ENCODE results near the gene TP63. TPM values are rescaled to one million over a fixed set of nuclear protein-coding genes. Genes with fewer than 3 reads are reported as not detected.

TP63 gene
- total RNA-seq, 1 donor from 2014 or later = 25.9 TPM

- Mint-ChIP-seq H3K4me3 (no peak overlapping the region), H3K27ac (no peak overlapping the region)
Observed at GRCh38 chr3:189868061-189868460, 236.9 kb downstream of the TP63 start.

DNA sequence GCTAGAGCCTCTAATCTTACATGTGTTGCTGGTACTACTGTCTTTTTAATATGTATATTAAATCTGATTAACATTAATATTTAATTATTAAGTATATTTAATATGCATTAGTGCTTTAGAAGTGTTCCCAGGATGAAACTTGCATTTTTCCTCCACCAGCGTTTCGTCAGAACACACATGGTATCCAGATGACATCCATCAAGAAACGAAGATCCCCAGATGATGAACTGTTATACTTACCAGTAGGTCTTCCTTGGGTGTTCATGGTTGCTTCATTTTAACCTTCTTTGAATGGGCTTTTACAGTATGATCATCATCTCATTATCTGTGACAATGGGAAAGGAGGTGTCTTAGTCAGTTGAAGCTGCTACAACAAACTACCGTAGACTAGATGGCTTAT, 238.0 kb downstream of the TP63 start:
- no peak for TF ChIP-seq CTCF (IDR thresholded peaks at IDR 0.05; ENCODE audit: unreplicated experiment)
- peaks cover 10% of the 10 kb centered on the region for H3K9me3 Mint-ChIP-seq

More at GRCh38 chr3:189868061-189868460, 236.9 kb downstream of the TP63 start:
- no peak for TF ChIP-seq CTCF (IDR thresholded peaks at IDR 0.05; ENCODE audit: unreplicated experiment)
- Mint-ChIP-seq H3K27me3 (ENCODE audit: low read depth) (no peaks in the 10 kb centered on the region), H3K9me3 (peaks cover 9% of the 10 kb centered on the region), H3K4me1 (no peaks in the 10 kb centered on the region), H3K36me3 (peaks cover 21% of the 10 kb centered on the region)
- DNase-seq (ENCODE audit: low spot score in 2 of 2, unreplicated experiment in 2 of 2) = no peak

DNA sequence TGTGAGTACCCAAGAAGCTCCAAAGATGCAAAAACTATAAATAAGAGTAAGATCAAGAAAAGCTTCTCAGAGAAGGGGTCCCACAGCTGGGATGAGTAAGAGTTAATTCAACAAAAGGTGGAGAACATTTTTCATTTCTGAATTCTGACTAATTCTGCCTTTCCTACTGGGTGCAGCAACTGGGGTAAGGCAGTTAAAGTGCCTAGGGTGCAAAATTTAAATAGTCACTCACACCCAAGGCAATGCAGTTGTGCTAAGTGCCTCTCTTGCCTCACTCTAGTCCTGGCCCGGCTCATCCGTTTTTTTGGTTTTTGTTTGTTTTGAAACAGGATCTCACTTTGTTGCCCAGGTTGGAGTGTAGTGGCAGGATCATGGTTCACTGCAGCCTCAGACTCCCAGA, 240.2 kb downstream of the TP63 start:
- H3K27me3 Mint-ChIP-seq (ENCODE audit: low read depth) = no peaks in the 10 kb centered on the region
- H3K27ac Mint-ChIP-seq = no peak overlapping the region
- no peak for TF ChIP-seq CTCF (IDR thresholded peaks at IDR 0.05; ENCODE audit: unreplicated experiment)
- no peaks in the 10 kb centered on the region for H3K4me1 Mint-ChIP-seq
- peaks cover 24% of the 10 kb centered on the region for H3K36me3 Mint-ChIP-seq
- H3K9me3 Mint-ChIP-seq = peaks cover 10% of the 10 kb centered on the region
- no peak overlapping the region for H3K4me3 Mint-ChIP-seq
- DNase-seq (ENCODE audit: low spot score in 2 of 2, unreplicated experiment in 2 of 2) = no peak

More for the DNA sequence above, 238.0 kb downstream of the TP63 start:
- Mint-ChIP-seq H3K27ac (no peak overlapping the region), H3K27me3 (ENCODE audit: low read depth) (no peaks in the 10 kb centered on the region), H3K36me3 (peaks cover 22% of the 10 kb centered on the region), H3K4me1 (no peaks in the 10 kb centered on the region), H3K4me3 (no peak overlapping the region)
- DNase-seq (ENCODE audit: low spot score in 2 of 2, unreplicated experiment in 2 of 2) = no peak

DNA sequence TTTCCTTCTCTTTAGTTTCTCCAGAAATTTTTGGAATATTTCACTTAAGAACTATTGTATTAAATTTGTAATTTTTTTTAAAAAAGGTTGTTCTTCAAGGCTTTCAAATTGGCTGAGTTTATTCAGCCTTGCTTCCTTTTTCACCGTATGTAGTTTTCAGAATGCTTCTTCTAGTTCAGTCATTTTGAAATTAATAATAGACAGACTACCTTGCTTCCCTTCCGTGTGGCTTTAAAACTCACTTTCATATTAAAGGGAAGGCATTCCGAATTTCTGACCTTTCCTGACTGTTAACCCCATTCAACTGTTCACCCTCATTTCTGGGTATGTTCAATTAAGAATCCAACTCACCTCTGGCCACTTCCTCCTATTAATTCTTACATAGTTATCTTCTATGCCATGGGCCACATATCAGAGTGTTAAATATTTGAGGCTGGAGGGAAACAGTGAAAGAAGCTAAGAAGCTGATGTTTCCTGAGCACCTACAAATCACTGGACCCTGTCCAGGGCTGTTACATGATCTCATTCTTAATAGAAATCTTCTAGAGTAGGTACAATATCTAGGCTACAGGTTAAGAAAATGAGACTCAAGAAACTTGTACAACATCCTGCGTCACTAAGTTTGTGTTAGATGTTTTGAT, 252.0 kb downstream of the TP63 start:
- peaks cover 11% of the 10 kb centered on the region for H3K4me1 Mint-ChIP-seq
- peaks cover 4% of the 10 kb centered on the region for H3K36me3 Mint-ChIP-seq
- no peaks in the 10 kb centered on the region for H3K27me3 Mint-ChIP-seq (ENCODE audit: low read depth)
- H3K27ac Mint-ChIP-seq = no peak overlapping the region
- no peaks in the 10 kb centered on the region for H3K9me3 Mint-ChIP-seq
- TF ChIP-seq CTCF (IDR thresholded peaks at IDR 0.05; ENCODE audit: unreplicated experiment) = no peak
- H3K4me3 Mint-ChIP-seq = no peak overlapping the region
- no peak for DNase-seq (ENCODE audit: low spot score in 2 of 2, unreplicated experiment in 2 of 2)

DNA sequence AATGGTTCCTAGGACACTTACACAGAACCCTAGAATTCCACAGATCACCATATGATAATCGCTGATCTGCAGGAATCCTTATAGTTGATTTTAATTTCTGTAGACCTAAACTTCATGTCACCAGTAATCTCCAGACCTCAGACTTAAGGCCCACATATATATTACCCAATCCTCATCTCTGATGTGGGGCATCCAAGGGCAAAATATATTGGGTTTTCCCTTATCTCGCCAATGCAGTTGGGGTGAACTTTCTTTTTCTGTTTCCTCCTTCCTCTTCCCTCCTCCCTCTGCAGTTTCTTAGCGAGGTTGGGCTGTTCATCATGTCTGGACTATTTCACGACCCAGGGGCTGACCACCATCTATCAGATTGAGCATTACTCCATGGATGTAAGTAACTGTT, 259.3 kb downstream of the TP63 start:
- Mint-ChIP-seq H3K27ac (no peak overlapping the region), H3K9me3 (peaks cover 5% of the 10 kb centered on the region), H3K4me3 (no peak overlapping the region), H3K27me3 (ENCODE audit: low read depth) (no peaks in the 10 kb centered on the region), H3K36me3 (peaks cover 17% of the 10 kb centered on the region), H3K4me1 (no peaks in the 10 kb centered on the region)
- TF ChIP-seq CTCF (IDR thresholded peaks at IDR 0.05; ENCODE audit: unreplicated experiment) = no peak
- DNase-seq (ENCODE audit: low spot score in 2 of 2, unreplicated experiment in 2 of 2) = no peak

Data from mesothelial cell of epicardium (in vitro differentiated cells).